Neural cell (in vitro differentiated cells): Measurements from ENCODE around the gene PTGIS. TPM values are rescaled to one million over a fixed set of nuclear protein-coding genes. Genes with fewer than 3 reads are reported as not detected.

Source experiments
- H2AFZ ChIP-seq: fragments of 200-600, 300-800 bp; sonication (generic), shearing (Covaris generic); 2 replicates; pipeline ENCODE4 v1.6.0; 2014; ENCODE audit warnings: low read depth, mild to moderate bottlenecking, antibody characterized with exemption, low read length, moderate library complexity
- H3F3A ChIP-seq: fragments of 200-600 bp; shearing (Covaris generic); 2 replicates; pipeline ENCODE4 v1.6.1; 2016; ENCODE audit warnings: mild to moderate bottlenecking, moderate library complexity, mixed read lengths, antibody characterized with exemption, low read length; ENCODE audit not compliant: insufficient read depth, poor library complexity, severe bottlenecking
- H3K27ac ChIP-seq: fragments of 200-600, 300-800 bp; sonication (generic), shearing (Covaris generic); 2 replicates; pipeline ENCODE4 v1.5.1; 2014; ENCODE audit warnings: mild to moderate bottlenecking, low read length, moderate library complexity
- H3K27me3 ChIP-seq: fragments of 300-800, 200-600 bp; sonication (generic), shearing (Covaris generic); 2 replicates; pipeline ENCODE4 v1.6.0; 2014; ENCODE audit warnings: mild to moderate bottlenecking, low read depth, low read length, moderate library complexity; ENCODE audit not compliant: insufficient read depth
- H3K36me3 ChIP-seq: fragments of 300-800, 200-600 bp; sonication (generic), shearing (Covaris generic); 2 replicates; pipeline ENCODE4 v1.5.1; 2014; ENCODE audit warnings: mild to moderate bottlenecking, antibody characterized with exemption, low read length, moderate library complexity; ENCODE audit not compliant: insufficient read depth
- H3K4me2 ChIP-seq: fragments of 300-800, 200-600 bp; sonication (generic), shearing (Covaris generic); 2 replicates; pipeline ENCODE4 v1.6.0; 2014; ENCODE audit warnings: mild to moderate bottlenecking, low read length
- H3K4me3 ChIP-seq: fragments of 300-800, 200-600 bp; sonication (generic), shearing (Covaris generic); 2 replicates; pipeline ENCODE4 v1.5.1; 2014; ENCODE audit warnings: mild to moderate bottlenecking, low read length, moderate library complexity
- H3K79me2 ChIP-seq: fragments of 200-600 bp; shearing (Covaris generic); replicated peaks from 2 replicates; pipeline ENCODE4 v1.6.0; 2014; ENCODE audit warnings: mild to moderate bottlenecking, low read length, moderate library complexity; ENCODE audit not compliant: insufficient read depth
- H3K9ac ChIP-seq: fragments of 300-800, 200-600 bp; sonication (generic), shearing (Covaris generic); 2 replicates; pipeline ENCODE4 v1.6.1; 2016; ENCODE audit warnings: mild to moderate bottlenecking, low read length, mixed read lengths
- H3K9me2 ChIP-seq: fragments of 200-600 bp; shearing (Covaris generic); 2 replicates; pipeline ENCODE4 v1.6.1; 2016; ENCODE audit warnings: mild to moderate bottlenecking, low read length, mixed read lengths; ENCODE audit not compliant: insufficient read depth
- H3K9me3 ChIP-seq: fragments of 200-600, 300-800 bp; sonication (generic), shearing (Covaris generic); 2 replicates; pipeline ENCODE4 v1.6.1; 2016; ENCODE audit warnings: mild to moderate bottlenecking, mixed run types, low read length, moderate library complexity, mixed read lengths
- H4K20me1 ChIP-seq: fragments of 200-600 bp; shearing (Covaris generic); 2 replicates; pipeline ENCODE4 v1.6.1; 2016; ENCODE audit warnings: mild to moderate bottlenecking, mixed run types; ENCODE audit not compliant: insufficient read depth
- CTCF ChIP-seq: fragments of 450-650 bp; IDR thresholded peaks from 2 replicates; pipeline ENCODE4 v1.5.1; 2014; ENCODE audit warnings: antibody characterized with exemption, mild to moderate bottlenecking, moderate library complexity; ENCODE audit not compliant: poor library complexity, severe bottlenecking
- EP300 ChIP-seq: fragments of 450-650 bp; conservative IDR thresholded peaks from 2 replicates; pipeline ENCODE4 v1.6.1; 2014; ENCODE audit warnings: antibody characterized with exemption, mild to moderate bottlenecking, moderate library complexity; ENCODE audit not compliant: poor library complexity, severe bottlenecking
- EZH2 ChIP-seq: fragments of 200-600, 300-800 bp; shearing (Covaris generic), sonication (generic); IDR thresholded peaks from 2 replicates; pipeline ENCODE4 v1.6.1; 2014; ENCODE audit warnings: antibody characterized with exemption, low read length, borderline replicate concordance, mild to moderate bottlenecking; ENCODE audit not compliant: insufficient read depth, poor library complexity, severe bottlenecking
- MXI1 ChIP-seq: fragments of 450-650 bp; conservative IDR thresholded peaks from 2 replicates; pipeline ENCODE4 v1.6.1; 2014; ENCODE audit warnings: antibody characterized with exemption, mild to moderate bottlenecking; ENCODE audit not compliant: poor library complexity, severe bottlenecking
- POLR2AphosphoS5 ChIP-seq: IDR thresholded peaks from 2 replicates; pipeline ENCODE4 v1.6.1; 2012
- RAD21 ChIP-seq: fragments of 450-650 bp; conservative IDR thresholded peaks from 2 replicates; pipeline ENCODE4 v1.6.1; 2014; ENCODE audit warnings: antibody characterized with exemption, mild to moderate bottlenecking, moderate library complexity
- REST ChIP-seq: IDR thresholded peaks from 2 replicates; pipeline ENCODE4 v1.6.1; 2012; ENCODE audit warnings: borderline replicate concordance
- SMC3 ChIP-seq: fragments of 450-650 bp; conservative IDR thresholded peaks from 2 replicates; pipeline ENCODE4 v1.6.1; 2014; ENCODE audit warnings: antibody characterized with exemption, mild to moderate bottlenecking, moderate library complexity; ENCODE audit not compliant: poor library complexity
- TAF1 ChIP-seq: IDR thresholded peaks from 2 replicates; pipeline ENCODE4 v1.6.1; 2012; ENCODE audit warnings: low read depth
- polyA plus RNA-seq: library from polyadenylated mRNA; depleted of rRNA; stranded (reverse); fragments of >200 nt; gene quantifications from 2 replicates; pipeline ENCODE4 v1.2.3, GENCODE V29; 2014

The PTGIS gene
- polyA plus RNA-seq, 1 donor from 2014 or later, result 3.2 TPM

DNA sequence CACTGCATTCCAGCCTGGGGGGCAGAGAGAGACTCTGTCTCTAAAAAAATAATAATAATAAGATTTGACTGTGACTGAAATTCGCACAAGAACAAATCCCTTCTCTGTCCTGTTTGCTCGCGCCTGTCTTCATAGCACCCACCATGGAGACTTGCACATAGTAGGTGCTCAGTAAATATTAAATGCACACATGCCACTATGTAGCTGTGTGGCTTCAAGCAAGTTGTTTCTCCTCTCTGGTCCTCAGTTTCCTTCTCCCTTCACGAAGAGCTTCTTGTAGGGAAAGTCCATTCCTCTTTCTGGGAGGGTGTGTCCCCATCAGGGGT, 15.4 kb upstream of the PTGIS start:
- TF ChIP-seq EP300, result no peak
- TF ChIP-seq EZH2, result no peak
- no peak for TF ChIP-seq SMC3
- TF ChIP-seq MXI1, result no peak
- no peak for TF ChIP-seq TAF1
- no peak for TF ChIP-seq CTCF
- TF ChIP-seq POLR2AphosphoS5, result no peak
- no peak for TF ChIP-seq RAD21
- TF ChIP-seq REST, result no peak
- H4K20me1 ChIP-seq, result no peaks in the 10 kb centered on the region
- no peak overlapping the region for H3K9ac ChIP-seq
- no peak overlapping the region for H2AFZ ChIP-seq
- no peak overlapping the region for H3K4me2 ChIP-seq
- H3K79me2 ChIP-seq, result no peaks in the 10 kb centered on the region
- H3F3A ChIP-seq, result no peaks in the 10 kb centered on the region
- no peaks in the 10 kb centered on the region for H3K36me3 ChIP-seq
- no peak overlapping the region for H3K4me3 ChIP-seq
- H3K27me3 ChIP-seq, result no peaks in the 10 kb centered on the region
- H3K9me3 ChIP-seq, result no peaks in the 10 kb centered on the region
- no peaks in the 10 kb centered on the region for H3K9me2 ChIP-seq
- H3K27ac ChIP-seq, result no peak overlapping the region

GRCh38 chr20:49582413-49583334, 14.7 kb upstream of the PTGIS start:
- no peak overlapping the region for H3K27ac ChIP-seq
- H4K20me1 ChIP-seq, result no peaks in the 10 kb centered on the region
- no peak for TF ChIP-seq RAD21
- TF ChIP-seq TAF1, result no peak
- TF ChIP-seq CTCF, result no peak
- TF ChIP-seq SMC3, result no peak
- no peak for TF ChIP-seq MXI1
- TF ChIP-seq EP300, result no peak
- H3K79me2 ChIP-seq, result no peaks in the 10 kb centered on the region
- H3F3A ChIP-seq, result no peaks in the 10 kb centered on the region
- no peaks in the 10 kb centered on the region for H3K9me2 ChIP-seq
- H3K36me3 ChIP-seq, result no peaks in the 10 kb centered on the region
- H3K27me3 ChIP-seq, result no peaks in the 10 kb centered on the region
- no peak overlapping the region for H3K4me2 ChIP-seq
- no peak overlapping the region for H3K9ac ChIP-seq
- H3K9me3 ChIP-seq, result no peaks in the 10 kb centered on the region
- H2AFZ ChIP-seq, result no peak overlapping the region
- H3K4me3 ChIP-seq, result no peak overlapping the region
